ENCODE measurements around the gene TRIO.

The TRIO gene

DNA sequence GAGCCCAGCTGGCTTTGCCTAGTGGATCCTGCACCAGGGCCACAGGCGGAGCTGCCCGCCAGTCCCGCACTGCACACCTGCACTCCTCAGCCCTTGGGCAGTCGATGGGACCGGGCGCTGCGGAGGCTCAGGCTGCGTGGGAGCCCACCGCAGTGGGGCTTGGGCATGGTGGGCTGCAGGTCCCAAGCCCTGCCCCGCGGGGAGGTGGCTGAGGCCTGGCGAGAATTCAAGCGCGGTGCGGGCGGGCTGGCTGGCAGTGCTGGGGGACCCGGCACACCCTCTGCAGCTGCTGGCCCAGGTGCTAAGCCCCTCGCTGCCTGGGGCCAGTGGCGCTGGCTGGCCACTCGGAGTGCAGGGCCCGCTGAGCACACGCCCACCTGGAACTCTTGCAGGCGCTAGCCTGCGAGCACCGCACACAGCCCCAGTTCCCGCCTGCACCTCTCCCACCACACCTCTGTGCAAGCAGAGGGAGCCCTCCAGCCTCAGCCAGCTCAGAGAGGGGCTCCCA, 312.7 kb downstream of the TRIO start:
- no peak for DNase-seq (ENCODE audit: insufficient read length, low spot score)
- no peak for FAIRE-seq
- TF ChIP-seq, protein P1, sequence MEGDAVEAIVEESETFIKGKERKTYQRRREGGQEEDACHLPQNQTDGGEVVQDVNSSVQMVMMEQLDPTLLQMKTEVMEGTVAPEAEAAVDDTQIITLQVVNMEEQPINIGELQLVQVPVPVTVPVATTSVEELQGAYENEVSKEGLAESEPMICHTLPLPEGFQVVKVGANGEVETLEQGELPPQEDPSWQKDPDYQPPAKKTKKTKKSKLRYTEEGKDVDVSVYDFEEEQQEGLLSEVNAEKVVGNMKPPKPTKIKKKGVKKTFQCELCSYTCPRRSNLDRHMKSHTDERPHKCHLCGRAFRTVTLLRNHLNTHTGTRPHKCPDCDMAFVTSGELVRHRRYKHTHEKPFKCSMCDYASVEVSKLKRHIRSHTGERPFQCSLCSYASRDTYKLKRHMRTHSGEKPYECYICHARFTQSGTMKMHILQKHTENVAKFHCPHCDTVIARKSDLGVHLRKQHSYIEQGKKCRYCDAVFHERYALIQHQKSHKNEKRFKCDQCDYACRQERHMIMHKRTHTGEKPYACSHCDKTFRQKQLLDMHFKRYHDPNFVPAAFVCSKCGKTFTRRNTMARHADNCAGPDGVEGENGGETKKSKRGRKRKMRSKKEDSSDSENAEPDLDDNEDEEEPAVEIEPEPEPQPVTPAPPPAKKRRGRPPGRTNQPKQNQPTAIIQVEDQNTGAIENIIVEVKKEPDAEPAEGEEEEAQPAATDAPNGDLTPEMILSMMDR (IDR thresholded peaks at IDR 0.05; ENCODE audit: insufficient read depth, missing control alignments), result no peak

DNA sequence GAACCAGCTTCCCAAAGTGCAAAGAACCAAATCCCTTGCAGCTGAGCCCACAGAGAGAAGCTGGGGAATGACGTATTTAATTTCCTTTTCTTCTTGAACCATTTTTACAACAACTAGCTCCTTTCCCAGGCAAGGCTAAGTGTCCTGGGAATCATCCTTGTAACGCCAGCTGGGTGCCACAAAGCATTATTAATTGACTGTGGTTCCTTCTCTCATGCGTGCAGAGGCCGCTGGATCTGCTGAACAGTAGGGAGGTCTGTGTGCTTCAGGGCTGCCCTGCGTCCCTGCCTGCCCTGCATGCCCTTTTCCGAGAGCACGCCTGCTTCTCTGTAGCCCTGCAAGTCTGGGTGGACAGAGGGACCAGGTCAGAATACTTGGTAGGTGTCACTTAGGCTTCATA, 314.3 kb downstream of the TRIO start:
- FAIRE-seq, result no peak
- no peak for DNase-seq (ENCODE audit: insufficient read length, low spot score)
- TF ChIP-seq, protein P1 (IDR thresholded peaks at IDR 0.05; ENCODE audit: insufficient read depth, missing control alignments), result no peak

DNA sequence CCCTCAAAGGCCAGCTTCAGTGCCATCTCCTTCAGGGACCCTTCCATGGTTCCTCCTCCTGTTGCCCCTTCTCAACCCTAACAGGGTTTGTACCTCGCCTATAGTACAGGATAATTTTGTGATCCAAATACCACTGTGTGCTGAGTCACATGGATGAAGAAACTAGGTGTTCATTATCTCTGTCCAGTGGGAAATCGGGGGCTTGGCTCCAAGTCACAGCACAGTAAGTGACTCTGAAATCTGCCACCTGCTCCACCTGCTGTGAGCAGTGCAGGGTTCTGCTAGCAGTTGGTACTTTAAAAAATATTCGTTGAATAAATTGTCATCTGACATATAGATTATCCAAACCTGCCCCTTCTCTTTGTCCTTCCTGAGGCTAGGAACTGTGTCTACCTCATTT, 315.3 kb downstream of the TRIO start:
- TF ChIP-seq, protein P1 (IDR thresholded peaks at IDR 0.05; ENCODE audit: insufficient read depth, missing control alignments), result no peak
- DNase-seq (ENCODE audit: insufficient read length, low spot score) (no peak), FAIRE-seq (no peak)

DNA sequence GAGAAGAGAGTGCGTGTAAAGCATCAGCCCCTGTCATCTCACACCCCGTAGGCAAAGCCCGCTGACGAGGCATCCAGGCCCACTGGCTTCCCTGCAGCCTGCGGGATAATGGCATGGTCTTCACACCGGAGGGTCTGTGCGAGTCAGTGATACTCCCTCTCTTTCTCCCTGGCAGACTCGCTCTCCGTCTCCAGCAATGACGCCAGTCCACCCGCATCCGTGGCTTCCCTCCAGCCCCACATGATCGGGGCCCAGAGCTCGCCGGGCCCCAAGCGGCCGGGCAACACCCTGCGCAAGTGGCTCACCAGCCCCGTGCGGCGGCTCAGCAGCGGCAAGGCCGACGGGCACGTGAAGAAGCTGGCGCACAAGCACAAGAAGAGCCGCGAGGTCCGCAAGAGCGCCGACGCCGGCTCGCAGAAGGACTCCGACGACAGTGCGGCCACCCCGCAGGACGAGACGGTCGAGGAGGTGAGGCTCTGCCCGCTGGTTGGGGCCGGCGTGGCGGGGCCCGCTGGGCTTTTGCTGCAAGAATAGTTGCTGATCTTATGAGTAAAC, 317.8 kb downstream of the TRIO start:
- FAIRE-seq, result no peak
- DNase-seq (ENCODE audit: insufficient read length, low spot score), result no peak
- TF ChIP-seq, protein P1 (IDR thresholded peaks at IDR 0.05; ENCODE audit: insufficient read depth, missing control alignments), result no peak

DNA sequence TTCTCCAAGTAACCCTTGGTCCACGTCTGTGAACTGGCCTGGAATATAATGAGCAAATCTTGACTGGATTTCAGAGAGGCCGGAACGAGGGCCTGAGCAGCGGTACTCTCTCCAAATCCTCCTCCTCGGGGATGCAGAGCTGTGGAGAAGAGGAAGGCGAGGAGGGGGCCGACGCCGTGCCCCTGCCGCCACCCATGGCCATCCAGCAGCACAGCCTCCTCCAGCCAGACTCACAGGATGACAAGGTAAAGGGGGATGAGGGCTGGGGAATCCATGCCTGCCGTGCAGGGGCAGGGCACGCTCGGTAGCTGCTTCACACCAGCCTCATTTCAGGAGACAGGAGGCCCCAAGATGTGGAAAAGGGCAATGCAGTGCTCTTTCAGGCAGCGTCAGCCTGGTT, 319.5 kb downstream of the TRIO start:
- FAIRE-seq (no peak), DNase-seq (ENCODE audit: insufficient read length, low spot score) (no peak)
- TF ChIP-seq, protein P1 (IDR thresholded peaks at IDR 0.05; ENCODE audit: insufficient read depth, missing control alignments), result no peak

DNA sequence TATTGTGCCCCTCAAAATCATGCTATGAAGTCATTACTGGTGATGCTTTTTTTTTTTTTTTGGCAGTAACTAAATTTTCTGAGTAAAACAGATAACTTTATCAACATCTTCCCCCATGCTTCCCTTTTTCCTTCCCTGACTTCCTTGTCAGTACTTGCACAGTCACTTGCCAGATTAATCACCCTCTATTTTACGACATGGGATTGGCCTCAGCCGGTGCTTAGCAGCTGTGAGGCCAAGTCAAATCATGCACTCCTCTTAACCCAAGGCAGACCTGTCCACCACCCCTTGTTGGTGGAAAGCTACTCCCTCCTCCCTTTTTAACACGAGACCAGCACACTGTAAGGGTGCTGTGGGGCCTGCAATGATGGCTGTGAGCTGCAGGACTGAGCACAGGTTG, 320.5 kb downstream of the TRIO start:
- no peak for FAIRE-seq
- DNase-seq (ENCODE audit: insufficient read length, low spot score), result no peak

DNA sequence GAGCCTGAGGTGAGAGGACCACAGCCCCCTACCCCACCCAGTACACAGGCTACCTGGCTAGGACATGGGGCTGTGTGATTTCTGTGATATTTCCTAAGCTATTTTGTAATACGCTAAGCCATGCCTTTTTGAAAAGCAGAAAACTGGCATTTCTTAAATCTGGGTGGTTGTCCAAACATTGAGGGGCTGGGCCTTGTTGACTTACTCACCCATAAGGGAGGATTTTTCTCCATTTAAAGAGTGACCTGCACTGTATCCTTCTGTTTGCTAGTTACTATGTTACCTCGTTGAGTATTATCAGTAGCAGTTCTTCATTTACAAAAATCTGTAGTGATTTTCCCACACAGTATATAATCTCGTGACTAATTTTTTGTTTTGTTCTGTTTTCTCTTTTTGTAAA, 321.0 kb downstream of the TRIO start:
- FAIRE-seq, result no peak
- TF ChIP-seq, protein P1 (IDR thresholded peaks at IDR 0.05; ENCODE audit: insufficient read depth, missing control alignments), result no peak
- no peak for DNase-seq (ENCODE audit: insufficient read length, low spot score)

More for the DNA sequence above, 320.5 kb downstream of the TRIO start:
- TF ChIP-seq, protein P1 (IDR thresholded peaks at IDR 0.05; ENCODE audit: insufficient read depth, missing control alignments), result no peak

Measured in D721Med (cell line).